ENCODE data around the gene KIF17.

The KIF17 gene

DNA sequence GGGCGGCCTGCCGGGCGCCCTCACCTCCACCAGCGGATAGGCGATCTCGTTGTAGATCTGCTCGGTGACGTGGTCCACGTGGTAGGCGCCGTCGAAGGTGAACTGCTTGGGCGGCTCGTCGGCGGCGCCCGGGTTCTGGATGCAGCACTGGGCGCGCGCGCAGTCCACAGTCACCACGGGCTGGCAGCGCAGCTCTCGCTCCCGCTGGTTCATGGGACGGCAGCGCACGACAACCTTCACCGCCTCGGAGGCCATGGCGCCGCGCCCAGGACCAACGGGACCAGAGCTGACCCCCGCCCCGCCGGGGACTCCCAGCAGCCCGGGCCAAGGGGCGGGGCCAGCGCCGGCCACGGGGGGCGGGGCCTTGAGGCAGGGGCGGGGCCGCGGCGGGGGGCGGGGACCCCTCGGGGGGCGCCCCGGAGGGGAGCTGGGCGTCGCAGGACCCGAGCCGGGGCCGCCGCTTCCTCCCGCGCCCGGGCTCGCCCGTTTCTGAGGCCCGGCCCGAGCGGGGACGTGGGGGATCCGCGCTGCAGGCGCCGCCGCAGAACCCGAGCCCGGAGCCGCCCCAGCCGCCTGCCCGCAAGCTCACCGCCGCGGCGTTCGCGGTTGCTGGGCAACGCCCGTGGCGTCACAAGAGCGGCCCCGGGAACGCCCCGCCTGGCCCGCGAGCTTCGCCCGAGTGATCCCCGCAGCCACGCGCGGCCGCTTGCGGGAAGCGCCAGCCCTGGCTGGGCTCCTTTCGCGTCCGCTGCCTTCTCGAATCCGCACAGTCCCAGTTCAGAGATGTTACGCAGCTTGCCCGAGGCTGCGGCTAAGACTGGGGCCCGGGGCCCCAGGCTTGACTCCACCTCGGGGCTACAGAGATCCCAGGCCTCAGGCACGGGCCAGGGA is at the start of gene KIF17:
Gene KIF17, minus strand, starts transcription at position 556 of the 891 bp plus-strand sequence. Its CDS starts 301 bp downstream, at position 255.
- no peak for DNase-seq (ENCODE audit: low read depth, low spot score)

DNA sequence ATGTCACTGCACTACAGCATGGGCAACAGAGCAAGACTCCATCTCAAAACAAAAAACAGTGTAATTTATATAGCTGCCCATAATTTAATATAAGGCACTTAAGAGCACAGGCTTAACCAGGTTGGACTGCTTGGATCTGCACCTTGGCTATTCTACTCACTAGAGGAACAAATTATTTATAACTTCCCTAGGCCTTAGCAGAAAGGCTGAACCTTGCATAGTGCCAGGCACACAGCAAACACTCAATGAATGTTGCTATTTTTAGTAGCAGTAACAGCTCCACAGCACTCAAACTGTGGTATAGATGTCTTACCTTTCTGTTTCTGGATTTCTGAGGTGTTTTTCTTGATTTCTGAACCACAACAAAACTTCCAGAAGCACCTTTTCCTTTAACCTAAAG is 49.5 kb upstream of the KIF17 start:
- DNase-seq (ENCODE audit: low read depth, low spot score): no peak

- no peak for DNase-seq (ENCODE audit: low read depth, low spot score)
Measured at GRCh38 chr1:20763417-20763816, 45.6 kb upstream of the KIF17 start.

- no peak for DNase-seq (ENCODE audit: low read depth, low spot score)
Measured at GRCh38 chr1:20760322-20760721, 42.5 kb upstream of the KIF17 start.

GRCh38 chr1:20753589-20753988 is 35.8 kb upstream of the KIF17 start:
- DNase-seq (ENCODE audit: low read depth, low spot score): no peak

DNA sequence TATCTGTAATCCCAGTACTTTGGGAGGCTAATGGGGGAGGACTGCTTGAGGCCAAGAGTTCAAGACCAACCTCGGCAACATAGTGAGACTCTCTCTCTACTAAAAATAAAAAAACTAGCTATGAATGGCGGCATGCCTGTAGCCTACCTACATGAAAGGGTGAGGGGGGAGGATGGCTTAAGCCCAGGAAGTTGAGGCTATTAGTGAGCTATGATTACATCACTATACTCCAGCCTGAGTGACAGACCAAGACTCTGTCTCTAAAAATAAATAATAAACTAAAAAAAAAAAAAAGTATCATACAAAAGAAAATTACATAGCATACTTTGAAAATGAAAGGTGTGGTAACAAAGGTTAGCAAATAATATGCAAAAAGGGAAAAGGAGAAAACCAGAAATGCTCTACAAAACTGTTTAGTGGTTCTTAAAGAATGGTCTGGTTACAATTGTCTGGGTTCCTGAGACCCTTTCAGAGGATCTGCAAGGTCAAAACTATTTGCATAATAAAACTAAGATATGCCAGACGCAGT is 33.7 kb upstream of the KIF17 start:
- DNase-seq (ENCODE audit: low read depth, low spot score): no peak

- no peak for DNase-seq (ENCODE audit: low read depth, low spot score)
Measured at GRCh38 chr1:20742671-20743070, 24.9 kb upstream of the KIF17 start.

DNA sequence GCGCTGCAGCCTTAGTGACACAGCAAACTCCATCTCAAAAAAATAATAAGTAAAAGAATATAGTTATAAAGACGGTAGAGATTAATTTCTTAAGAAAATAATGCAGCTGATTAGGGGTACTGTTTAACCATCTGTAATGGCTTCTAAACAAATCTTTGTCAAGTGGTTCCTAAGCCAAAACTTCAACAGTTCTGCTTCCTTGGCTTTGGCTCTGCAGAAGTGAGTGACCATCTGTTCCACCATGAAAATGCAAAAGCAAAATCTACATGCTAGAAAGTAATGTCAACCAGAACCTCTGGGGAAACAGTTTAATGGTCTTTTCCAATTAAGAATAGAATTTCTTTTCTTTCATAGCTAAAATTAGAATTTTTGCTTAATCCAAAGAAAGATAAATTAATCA is 23.0 kb upstream of the KIF17 start:
- no peak for DNase-seq (ENCODE audit: low read depth, low spot score)

DNA sequence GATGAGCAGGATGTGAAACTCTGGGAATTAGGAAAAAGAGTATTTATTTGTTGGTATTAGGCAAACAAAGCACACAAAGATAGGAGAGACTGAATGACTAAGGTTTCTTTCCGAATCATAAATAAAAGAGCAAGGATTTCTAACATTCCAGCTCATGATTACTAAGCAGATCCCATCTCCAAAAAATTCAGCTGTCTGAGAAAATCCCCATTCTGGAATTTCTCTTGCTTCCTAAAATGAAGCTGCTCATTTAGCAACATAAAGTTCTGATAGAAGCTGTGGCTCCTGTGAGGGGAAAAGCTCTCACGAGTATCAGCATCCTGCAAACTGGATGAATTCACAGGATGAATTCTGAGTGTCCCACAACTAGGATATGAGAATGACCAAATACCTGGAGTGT is 21.4 kb upstream of the KIF17 start:
- DNase-seq (ENCODE audit: low read depth, low spot score): no peak

GRCh38 chr1:20735581-20736111 is 17.8 kb upstream of the KIF17 start:
- no peak for DNase-seq (ENCODE audit: low read depth, low spot score)

DNA sequence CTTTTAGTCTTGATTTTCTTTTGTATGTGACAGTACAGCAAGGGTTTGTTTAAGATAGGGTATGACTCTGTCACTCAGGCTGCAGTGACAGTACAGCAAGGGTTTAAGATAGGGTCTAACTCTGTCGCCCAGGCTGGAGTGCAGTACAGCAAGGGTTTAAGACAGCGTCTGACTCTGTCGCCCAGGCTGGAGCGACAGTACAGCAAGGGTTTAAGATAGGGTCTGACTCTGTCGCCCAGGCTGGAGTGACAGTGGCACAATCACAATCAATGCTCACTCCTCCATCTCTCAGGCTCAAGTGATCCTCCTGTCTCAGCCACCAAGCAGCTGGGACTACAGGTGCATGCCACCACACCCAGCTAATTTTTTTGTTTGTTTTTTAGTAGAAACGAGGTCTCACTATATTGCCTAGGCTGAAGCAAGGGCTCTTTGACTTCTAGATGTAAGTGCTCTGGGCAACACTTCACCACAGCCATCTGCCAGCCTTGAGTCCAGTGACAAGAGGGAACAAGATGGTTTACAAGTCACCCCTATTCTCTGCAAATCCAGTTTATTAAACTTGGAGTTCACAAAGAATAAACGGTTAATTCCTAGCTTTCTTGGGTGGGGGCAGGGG is 15.7 kb upstream of the KIF17 start:
- no peak for DNase-seq (ENCODE audit: low read depth, low spot score)

GRCh38 chr1:20732588-20733359 is 15.0 kb upstream of the KIF17 start, which contains the start of gene SH2D5:
TSS of gene SH2D5 (minus strand) at chr1:20732703. CDS start at chr1:20728044, 4,659 bp downstream.
- DNase-seq (ENCODE audit: low read depth, low spot score): no peak

DNA sequence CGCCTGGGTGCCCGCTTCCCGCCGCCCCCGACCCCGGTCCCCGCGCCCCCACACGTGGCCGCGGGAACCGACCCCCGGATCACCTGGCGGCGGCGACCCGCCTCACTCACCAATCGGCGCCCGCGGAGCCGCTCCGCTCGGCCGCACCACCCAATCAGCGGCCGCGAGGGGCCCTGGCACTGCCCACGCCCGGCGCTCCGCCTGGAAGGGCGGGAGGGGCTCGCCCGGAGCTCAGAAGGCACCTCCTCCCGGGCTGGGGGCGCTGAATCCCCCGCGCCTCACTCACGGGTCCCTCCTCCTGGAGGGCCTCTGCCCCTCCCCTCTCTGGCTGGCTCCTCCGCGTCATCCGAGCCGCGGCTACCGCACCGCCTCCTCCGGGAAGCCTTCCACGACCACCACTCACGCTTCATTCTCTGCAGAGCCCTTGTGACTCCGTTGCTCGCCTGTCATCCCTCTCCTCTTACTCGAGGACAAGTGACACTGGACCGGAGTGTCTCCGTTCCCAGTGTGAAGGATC is 14.3 kb upstream of the KIF17 start:
- DNase-seq (ENCODE audit: low read depth, low spot score): no peak

- no peak for DNase-seq (ENCODE audit: low read depth, low spot score)
Measured at GRCh38 chr1:20731057-20731991, 13.5 kb upstream of the KIF17 start.

- DNase-seq (ENCODE audit: low read depth, low spot score): no peak
Measured at GRCh38 chr1:20730690-20731056, 12.9 kb upstream of the KIF17 start.

- DNase-seq (ENCODE audit: low read depth, low spot score): no peak
Measured at GRCh38 chr1:20729990-20730689, 12.3 kb upstream of the KIF17 start.

- DNase-seq (ENCODE audit: low read depth, low spot score): no peak
Measured at GRCh38 chr1:20729155-20729931, 11.5 kb upstream of the KIF17 start.

DNA sequence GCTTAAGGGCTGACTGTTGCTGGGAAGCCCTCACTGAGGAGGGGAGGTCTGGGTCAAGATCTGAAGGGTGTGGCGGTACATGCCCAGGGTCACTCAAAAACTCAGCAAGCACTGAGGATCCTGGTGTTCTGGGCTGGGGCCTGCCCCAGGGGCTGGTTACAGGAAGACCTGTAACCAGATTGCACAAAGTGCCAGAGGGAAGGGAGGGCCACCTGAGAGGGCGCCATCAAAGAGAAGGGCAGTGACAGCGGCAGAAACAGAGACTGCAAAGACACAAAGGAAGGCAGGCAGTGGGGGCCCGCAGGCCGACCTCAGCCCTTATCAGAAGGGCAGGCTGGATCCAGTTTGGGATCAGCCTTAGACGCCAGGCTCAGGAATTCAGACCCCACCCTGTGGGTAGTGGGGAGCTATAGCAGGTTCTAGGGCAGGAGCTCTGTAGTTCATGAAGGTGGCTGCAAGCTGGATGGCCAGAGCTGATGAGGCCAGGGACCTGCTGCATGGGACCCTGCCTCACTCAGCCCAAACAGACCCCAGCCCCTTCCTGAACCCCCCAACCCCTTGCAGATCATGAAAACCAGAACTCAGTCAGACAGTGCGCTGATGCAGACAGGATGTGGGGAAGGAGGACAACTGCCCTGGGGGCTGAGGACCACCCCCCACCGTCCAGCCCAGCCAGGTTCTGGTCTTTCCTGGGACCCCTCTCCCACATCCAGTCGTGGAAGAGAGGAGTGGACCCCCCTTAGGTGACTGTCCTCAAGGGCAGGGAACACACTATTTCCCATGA is 10.8 kb upstream of the KIF17 start:
- no peak for DNase-seq (ENCODE audit: low read depth, low spot score)
